ENCODE measurements around the gene STT3B. TPM values are rescaled to one million over a fixed set of nuclear protein-coding genes. Genes with fewer than 3 reads are reported as not detected.

The STT3B gene
- total RNA-seq, 1 donor from 2014 or later: 190 TPM

DNA sequence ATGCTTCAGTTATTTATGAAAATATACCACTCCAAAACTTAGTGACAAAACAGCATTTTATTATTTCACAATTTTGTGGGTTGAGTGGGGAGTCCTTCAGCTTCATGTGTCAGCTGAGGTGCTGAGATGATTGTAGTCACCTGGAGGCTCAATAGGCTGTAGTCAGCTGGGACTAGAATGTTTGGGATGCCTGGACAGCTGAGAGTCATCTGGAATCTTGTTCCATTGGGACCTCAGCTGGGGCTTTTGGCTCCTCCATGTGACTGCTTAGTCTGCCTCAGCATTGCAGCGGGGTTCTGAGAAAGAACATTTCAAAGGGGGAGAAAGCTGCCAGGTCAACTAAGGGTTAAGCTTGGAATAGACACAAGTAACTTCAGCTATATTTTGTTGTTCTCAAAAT, 13.4 kb downstream of the STT3B start:
- no peak for FAIRE-seq
- no peak for DNase-seq (ENCODE audit: low spot score in 2 of 2)

DNA sequence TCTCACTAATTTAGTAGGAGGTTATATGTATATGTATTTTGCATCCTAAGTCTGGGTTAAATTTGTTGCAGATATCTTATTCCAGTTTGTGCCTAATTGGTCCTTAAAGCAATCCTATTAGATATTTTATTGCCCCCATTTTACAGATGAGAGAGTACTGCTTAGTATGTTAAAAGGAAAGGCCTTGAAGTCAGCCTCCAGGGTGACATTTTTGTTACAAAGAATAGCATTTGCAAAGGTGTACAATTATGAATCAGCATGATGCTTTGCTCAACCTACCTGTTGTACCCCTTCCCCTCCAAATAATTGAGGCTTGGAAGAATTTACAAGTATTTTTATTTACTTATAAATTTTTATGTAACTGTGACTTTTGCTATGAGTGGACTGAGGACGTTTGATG, 14.0 kb downstream of the STT3B start:
- FAIRE-seq (no peak), DNase-seq (ENCODE audit: low spot score in 2 of 2) (no peak)

GRCh38 chr3:31550452-31551251, 17.9 kb downstream of the STT3B start:
- FAIRE-seq (peak; percentile 85), DNase-seq (ENCODE audit: low spot score in 2 of 2) (peak in 1 of 2 donors; percentile 16)

DNA sequence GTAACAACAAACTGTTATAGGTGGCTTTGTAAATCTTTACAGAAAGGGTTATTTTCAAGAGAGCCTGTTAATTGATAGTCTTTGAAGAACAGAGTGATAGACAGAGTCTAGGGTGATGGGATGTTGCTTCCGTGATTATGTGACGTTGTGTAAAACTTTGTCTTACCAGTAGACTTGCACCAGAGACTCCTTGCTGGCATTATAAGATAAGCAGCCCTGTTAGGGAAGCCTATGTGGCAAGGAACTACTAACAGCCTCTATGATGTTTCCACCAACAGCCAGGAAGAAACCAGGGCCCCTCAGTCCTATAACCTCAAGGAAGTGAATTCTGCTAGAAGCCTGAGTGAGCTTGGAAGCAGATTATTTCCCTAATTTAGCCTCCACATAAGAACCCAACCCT, 18.9 kb downstream of the STT3B start:
- FAIRE-seq (no peak), DNase-seq (ENCODE audit: low spot score in 2 of 2) (no peak)

GRCh38 chr3:31552103-31552502, 19.4 kb downstream of the STT3B start:
- FAIRE-seq (no peak), DNase-seq (ENCODE audit: low spot score in 2 of 2) (no peak)

DNA sequence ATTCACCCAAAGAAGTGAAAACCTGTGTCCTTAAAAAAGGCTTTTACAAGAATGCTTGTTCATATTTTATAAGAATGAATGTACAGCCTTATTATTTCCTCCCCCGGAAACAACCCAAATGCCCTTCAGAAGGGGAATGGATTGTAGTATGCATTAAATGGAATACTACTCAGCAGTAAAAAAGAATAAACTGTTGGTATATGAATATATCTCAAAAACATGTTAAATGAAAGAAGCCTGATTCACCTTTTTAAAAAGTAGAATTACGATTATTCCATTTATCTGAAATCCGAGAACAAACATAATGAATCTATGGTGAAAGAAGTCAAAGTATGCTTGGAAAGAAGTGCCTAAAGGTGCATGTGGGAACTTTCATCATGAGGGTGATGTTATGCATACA, 20.5 kb downstream of the STT3B start:
- FAIRE-seq (no peak), DNase-seq (ENCODE audit: low spot score in 2 of 2) (no peak)

DNA sequence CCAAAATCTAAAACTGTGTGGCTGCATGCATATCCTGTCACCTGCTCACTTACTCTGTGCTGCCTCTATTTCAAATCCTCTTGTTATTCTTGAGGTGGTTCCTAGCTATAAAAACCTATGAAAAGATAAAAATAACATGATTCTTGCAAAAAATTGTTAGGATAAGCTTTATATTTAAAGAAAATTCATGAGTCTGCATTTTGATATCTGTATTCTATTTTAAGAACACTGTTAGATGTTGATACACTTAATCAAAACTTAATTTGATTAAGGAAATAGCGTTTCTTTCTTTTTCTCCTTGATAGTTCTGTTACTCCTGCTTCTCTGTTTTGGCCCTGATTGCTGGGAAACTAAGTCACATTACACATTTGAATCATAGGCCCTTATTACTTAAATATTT, 22.5 kb downstream of the STT3B start:
- FAIRE-seq: no peak
- DNase-seq (ENCODE audit: low spot score in 2 of 2): no peak

DNA sequence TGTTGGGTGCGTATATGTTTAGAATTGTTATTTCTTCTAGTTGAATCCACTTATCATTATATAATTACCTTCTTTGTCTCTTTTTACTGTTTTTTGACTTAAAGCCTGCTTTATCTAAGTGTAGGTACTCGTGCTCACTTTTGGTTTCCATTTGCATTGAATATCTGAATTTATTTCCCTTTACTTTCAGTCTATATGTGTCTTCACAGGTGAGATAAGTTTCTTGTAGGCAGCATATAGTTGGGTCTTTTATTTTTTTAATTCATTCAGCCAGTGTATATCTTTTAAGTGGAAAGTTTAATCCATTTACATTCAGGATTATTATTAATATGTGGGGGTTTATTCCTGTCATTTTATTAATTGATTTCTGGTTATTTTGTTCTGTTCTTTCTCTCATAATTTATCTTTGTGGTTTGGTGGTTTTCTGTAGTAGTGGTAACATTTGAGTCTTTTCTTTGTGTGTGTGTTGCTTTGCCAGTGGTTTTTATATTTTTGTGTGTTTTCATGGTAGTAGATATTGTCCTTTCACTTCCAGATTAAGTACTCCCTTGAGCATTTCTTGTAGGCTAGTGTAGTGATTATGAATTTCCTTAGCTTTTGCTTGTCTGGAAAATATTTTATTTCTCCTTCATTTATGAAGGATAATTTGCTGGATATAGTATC, 27.3 kb downstream of the STT3B start:
- DNase-seq (ENCODE audit: low spot score in 2 of 2) (no peak), FAIRE-seq (no peak)

GRCh38 chr3:31561891-31562290, 29.2 kb downstream of the STT3B start:
- DNase-seq (ENCODE audit: low spot score in 2 of 2): no peak
- FAIRE-seq: no peak

DNA sequence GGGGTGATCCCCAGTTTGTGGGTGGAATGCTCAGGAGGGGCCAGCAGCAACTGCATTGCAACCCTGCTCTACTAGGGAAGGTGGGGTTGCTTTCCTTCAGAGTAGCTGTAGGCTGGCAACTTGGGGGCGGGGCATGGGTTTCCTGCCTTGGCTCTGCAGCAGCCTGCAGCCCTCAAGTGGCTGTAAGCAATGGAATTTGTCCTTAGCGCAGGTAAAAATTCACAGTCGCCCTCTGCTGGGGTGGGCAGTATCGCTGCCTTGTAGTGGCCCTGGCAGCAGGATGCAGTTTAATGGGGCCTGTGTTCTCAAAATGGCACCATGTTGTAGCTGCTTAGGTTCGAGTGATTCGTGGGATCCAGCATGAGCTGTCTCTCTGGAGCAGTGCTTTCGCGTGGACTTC, 29.8 kb downstream of the STT3B start:
- no peak for DNase-seq (ENCODE audit: low spot score in 2 of 2)
- FAIRE-seq: no peak

DNA sequence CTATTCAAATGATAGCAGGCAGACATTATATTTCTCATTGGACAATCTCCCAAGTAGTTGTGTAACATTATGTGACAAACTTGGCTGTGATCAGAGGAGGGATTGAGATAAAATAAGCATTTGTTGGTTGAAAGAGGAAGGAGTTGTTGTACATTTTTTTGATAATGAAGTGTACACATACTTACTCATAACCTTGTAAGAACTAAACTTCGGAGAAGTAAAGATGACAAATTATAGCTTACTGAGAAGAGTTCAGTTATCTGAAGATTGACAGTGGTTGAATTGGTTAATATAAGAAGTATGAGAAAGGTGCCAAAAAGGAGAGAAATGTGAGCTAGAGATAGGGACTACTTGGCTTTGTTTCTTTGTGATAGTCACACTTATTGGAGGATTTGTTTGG, 32.6 kb downstream of the STT3B start:
- FAIRE-seq (no peak), DNase-seq (ENCODE audit: low spot score in 2 of 2) (no peak)

DNA sequence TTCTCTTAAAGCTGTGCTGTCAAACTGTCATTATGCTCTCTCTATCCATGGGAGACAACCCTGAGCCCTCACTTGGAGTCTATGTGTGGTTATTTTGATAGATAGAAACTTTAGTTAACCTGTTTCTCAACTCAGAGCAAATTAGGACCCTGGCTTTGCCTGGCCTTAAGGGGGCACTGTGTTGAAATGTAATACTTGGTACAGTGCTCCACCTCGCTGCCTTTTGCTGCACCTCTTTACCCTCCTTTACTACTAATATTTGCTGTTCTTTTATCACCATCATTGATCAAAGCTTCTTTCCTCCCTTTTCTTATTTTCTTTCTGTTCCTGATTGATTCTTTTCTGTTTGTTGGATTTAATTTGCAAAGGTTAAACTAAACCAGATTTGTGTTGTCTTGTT, 34.3 kb downstream of the STT3B start:
- no peak for FAIRE-seq
- DNase-seq (ENCODE audit: low spot score in 2 of 2): no peak

DNA sequence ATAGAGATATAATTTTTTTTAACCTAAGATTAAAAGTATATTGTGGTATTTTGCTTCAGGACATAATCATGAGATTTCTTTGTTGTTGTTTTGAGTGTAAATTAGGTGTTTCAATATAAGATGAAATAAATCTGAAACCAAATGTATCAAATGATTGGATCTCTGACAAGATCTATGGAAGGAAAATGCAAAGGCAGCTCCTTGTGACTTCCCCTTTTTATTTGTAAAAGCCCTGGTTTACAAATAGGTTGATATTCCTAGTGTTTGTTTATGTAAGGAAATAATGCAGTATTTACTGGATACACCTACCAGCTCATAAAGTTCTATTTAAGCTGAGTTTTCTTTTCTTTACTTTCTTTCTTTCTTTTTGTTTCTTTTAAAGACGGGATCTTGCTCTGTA, 35.9 kb downstream of the STT3B start:
- FAIRE-seq (no peak), DNase-seq (ENCODE audit: low spot score in 2 of 2) (no peak)

DNA sequence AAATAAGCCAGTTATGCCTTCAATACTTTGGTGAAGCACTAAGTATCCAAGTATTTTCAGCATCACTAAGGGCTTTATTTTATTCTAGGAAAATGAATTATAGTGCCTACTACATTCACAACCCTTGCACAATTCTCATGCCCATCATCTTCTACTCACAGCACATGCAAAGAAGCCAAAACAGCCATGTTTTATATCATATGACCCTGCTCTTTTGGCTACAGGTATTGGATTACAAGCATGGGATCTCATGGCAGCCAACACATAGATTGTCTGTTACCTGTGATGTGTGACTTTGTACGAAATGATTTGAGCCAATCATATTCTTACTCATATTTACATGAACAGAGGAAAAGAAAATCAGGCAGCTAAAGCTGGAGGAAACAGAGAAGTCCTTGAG, 38.6 kb downstream of the STT3B start:
- FAIRE-seq (no peak), DNase-seq (ENCODE audit: low spot score in 2 of 2) (no peak)

DNA sequence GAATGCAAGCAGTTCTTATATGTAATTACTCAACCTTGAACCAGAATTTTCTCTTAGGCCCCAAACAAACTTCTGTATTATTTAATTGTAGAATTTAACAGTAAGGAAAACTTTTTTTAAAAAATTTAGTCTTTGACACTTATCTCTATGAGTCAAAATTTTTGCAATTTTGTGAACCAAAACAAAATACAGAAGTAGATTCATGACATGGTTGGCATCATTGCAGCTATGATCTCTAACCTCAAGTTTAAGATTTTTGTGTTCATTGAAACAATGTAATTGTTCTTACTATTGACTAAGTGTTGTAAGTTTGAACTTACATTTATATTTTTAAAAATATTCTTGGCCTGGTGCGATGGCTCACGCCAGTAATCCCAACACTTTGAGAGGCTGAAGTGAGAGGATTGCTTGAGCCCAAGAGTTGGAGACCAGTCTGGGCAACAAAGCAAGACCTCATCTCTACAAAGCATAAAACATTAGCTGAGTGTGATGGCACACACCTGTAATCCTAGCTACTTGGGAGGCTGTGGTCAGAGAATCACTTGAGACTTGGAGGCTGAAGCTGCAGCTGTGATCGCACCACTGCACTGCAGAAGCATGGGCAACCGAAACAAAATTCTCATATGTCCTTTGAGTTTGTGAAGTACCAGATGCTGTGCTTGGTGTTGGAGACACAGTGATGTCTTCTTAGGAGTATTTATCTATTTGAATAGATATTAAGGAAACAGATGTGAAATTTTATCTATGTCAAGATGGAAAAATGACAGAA, 39.7 kb downstream of the STT3B start:
- FAIRE-seq: no peak
- no peak for DNase-seq (ENCODE audit: low spot score in 2 of 2)

- FAIRE-seq: no peak
- DNase-seq (ENCODE audit: low spot score in 2 of 2): no peak
Observed at GRCh38 chr3:31573036-31573779, 40.5 kb downstream of the STT3B start.

DNA sequence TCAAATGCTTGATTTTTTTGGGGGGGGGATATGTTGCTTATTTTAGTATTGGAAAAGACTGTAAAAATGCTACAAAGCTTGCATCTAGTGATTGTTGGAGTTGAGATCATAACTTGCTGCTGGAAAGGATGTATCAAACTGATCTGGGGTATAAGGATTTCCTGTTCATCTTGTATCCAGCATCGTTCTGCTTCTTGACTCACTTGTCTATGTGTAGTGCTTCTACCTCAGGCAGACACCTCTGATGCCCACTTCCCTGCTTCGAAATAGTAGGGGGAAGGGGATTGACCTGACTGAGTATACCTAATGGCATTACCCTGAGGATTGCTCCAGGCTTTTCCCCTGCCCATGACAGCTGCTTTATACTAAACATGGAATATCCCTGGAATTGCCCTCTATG, 42.7 kb downstream of the STT3B start:
- DNase-seq (ENCODE audit: low spot score in 2 of 2): no peak
- FAIRE-seq: no peak

DNA sequence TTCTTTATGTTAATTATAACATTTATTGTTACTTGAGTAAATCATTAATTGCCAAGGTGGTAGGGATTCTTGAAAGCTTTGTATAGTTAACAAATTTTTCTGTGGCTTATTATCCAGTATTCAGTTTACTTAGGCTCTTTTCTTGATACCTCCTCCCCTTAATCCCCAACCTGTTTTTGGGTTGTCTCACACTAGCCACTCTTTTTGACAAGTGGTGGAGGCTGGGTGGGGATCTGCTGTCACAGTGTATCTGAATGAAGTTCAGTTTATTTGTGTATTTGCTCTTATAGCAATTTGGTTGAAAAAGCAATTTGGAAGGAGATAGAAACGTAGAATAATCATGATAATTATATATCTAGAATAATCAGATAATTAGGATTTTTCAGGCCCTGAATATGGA, 43.8 kb downstream of the STT3B start:
- no peak for FAIRE-seq

DNA sequence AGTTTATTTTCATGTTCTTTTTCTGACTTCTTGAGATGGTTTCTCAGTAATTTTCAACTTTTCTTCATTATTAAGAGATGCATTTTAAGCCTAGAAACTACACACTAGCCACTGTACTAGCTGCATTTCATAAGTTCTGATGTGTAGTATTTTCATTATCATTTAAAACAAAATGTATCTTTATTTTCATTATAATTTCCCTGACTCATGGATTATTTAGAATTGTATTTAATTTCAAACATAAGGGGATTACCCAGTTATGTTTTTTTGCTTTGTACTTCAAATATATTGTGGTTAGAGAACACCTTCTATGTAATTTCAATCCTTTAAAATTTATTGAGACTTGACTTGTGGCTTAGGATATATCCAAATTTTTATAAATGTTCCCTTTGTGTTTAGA, 44.5 kb downstream of the STT3B start:
- no peak for FAIRE-seq

More for the DNA sequence above, 43.8 kb downstream of the STT3B start:
- DNase-seq (ENCODE audit: low spot score in 2 of 2): no peak

GRCh38 chr3:31579828-31580227, 47.1 kb downstream of the STT3B start:
- FAIRE-seq (no peak), DNase-seq (ENCODE audit: low spot score in 2 of 2) (no peak)

More for the DNA sequence above, 44.5 kb downstream of the STT3B start:
- no peak for DNase-seq (ENCODE audit: low spot score in 2 of 2)

GRCh38 chr3:31580645-31581044, 47.9 kb downstream of the STT3B start:
- no peak for FAIRE-seq

More at GRCh38 chr3:31580645-31581044, 47.9 kb downstream of the STT3B start:
- DNase-seq (ENCODE audit: low spot score in 2 of 2): no peak
